Type B pancreatic cell (in vitro differentiated cells): ENCODE results near the gene DYNLT2. TPM values are rescaled to one million over a fixed set of nuclear protein-coding genes. Genes with fewer than 3 reads are reported as not detected.
A peak's percentile ranks its signal among the peaks of the same experiment; 100 is the strongest.

Experiments used
- DNase-seq: peaks from one replicate; pipeline ENCODE4 v3.0.0; 2021; ENCODE audit warnings: mixed read lengths; ENCODE audit not compliant: unreplicated experiment; ENCODE audit errors: extremely low spot score
- H3K27ac Mint-ChIP-seq: 2 replicates; pipeline ENCODE4 v1.8.0; 2021; ENCODE audit warnings: mild to moderate bottlenecking, mixed read lengths
- H3K27me3 Mint-ChIP-seq: 2 replicates; pipeline ENCODE4 v1.8.0; 2021; ENCODE audit warnings: mixed read lengths
- H3K36me3 Mint-ChIP-seq: 2 replicates; pipeline ENCODE4 v1.8.0; 2021; ENCODE audit warnings: mixed read lengths
- H3K4me1 Mint-ChIP-seq: one replicate; pipeline ENCODE4 v1.8.0; 2021; ENCODE audit warnings: mixed read lengths; ENCODE audit not compliant: unreplicated experiment
- H3K4me3 Mint-ChIP-seq: 2 replicates; pipeline ENCODE4 v1.8.0; 2021; ENCODE audit warnings: mild to moderate bottlenecking, mixed read lengths
- H3K9me3 Mint-ChIP-seq: 2 replicates; pipeline ENCODE4 v1.8.0; 2021; ENCODE audit warnings: mixed read lengths
- CTCF ChIP-seq: fragments of 200-600 bp; sonication (generic); conservative IDR thresholded peaks from 2 replicates; pipeline ENCODE4 v1.5.0; 2021; ENCODE audit warnings: antibody characterized with exemption, mild to moderate bottlenecking
- total RNA-seq: library from RNA; stranded (reverse); gene quantifications from 2 replicates; pipeline ENCODE4 v1.2.1, GENCODE V29; 2021; ENCODE audit warnings: low replicate concordance

DYNLT2 gene
- total RNA-seq, 1 donor from 2014 or later = 2.6 TPM

DNA sequence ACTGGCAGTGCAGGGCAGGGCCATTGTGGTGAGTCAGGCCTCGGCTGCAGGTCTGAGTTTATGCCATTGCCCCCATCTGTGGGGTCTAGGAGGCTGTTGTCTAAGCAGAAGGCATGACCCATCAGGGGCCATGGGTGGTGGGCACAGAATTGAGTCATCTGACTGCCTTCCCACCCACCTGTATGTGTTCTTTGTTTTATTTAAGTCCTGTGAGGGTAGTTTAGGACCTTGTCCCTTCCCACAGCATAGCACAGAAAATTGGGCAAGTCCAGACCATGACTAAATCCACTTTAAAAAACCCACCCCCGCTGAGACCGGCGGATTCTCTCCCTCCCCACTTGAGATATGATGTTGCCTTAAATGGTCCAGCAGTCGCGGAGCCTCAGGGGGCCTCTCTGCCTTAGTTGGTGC is 40.4 kb upstream of the DYNLT2 start:
- peak overlapping the region; percentile 44 for H3K27ac Mint-ChIP-seq
- peak; percentile 49 for DNase-seq
- H3K9me3 Mint-ChIP-seq = no peaks in the 10 kb centered on the region
- TF ChIP-seq CTCF = no peak
- H3K4me1 Mint-ChIP-seq = peaks cover 14% of the 10 kb centered on the region
- H3K27me3 Mint-ChIP-seq = peaks cover 5% of the 10 kb centered on the region
- H3K4me3 Mint-ChIP-seq = peak overlapping the region; percentile 90
- H3K36me3 Mint-ChIP-seq = no peaks in the 10 kb centered on the region

GRCh38 chr6:169789944-169790927 is 38.9 kb upstream of the DYNLT2 start:
- Mint-ChIP-seq H3K4me3 (peak overlapping the region; percentile 90), H3K27ac (peak overlapping the region; percentile 84)

DNA sequence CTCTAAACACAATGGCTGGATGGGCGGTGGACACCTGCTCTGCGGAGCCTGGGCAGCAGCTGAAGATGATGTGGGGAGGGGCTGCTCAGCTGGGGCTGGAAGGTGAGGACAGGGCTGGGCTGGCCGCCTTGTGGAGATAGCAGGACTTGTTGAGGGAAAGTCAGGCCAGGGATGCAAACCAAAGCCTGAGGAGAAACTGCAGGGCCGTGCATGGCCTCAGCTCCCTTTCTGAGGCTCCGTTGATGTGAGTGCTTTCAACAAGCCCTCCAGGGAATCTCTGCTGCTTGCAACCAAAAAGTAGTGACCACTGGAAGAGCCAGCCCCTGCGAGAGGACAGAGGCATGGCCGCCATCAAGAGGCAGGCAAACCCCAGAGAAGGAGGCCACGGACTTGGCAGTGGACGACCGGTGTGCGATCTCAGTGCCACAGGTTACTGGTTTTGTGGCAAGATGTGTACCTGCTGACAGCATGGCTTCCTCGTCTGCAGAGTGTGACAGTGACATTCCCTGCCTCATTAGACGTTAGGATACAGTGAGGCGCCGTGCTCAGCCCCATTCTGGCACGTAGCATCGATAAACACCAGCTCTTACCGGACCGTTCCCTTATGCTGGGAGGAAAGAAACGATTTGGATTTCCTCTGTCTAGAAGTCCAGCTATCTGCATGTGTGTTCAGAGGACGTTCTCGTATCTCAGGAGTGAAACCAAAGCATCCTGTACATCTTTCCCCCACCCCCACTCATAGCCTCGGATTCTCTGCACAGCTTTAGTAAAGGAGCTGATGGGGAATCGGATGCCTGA is 38.0 kb upstream of the DYNLT2 start:
- Mint-ChIP-seq H3K27ac (peak overlapping the region; percentile 84), H3K27me3 (peaks cover 5% of the 10 kb centered on the region), H3K36me3 (no peaks in the 10 kb centered on the region), H3K4me1 (peaks cover 14% of the 10 kb centered on the region), H3K9me3 (no peaks in the 10 kb centered on the region), H3K4me3 (peak overlapping the region; percentile 90)
- peak; percentile 13 for TF ChIP-seq CTCF
- DNase-seq = peak; percentile 58

More at GRCh38 chr6:169789944-169790927, 38.9 kb upstream of the DYNLT2 start:
- TF ChIP-seq CTCF = peak; percentile 98
- Mint-ChIP-seq H3K27me3 (peaks cover 5% of the 10 kb centered on the region), H3K9me3 (no peaks in the 10 kb centered on the region), H3K36me3 (no peaks in the 10 kb centered on the region), H3K4me1 (peaks cover 14% of the 10 kb centered on the region)
- peak; percentile 89 for DNase-seq

DNA sequence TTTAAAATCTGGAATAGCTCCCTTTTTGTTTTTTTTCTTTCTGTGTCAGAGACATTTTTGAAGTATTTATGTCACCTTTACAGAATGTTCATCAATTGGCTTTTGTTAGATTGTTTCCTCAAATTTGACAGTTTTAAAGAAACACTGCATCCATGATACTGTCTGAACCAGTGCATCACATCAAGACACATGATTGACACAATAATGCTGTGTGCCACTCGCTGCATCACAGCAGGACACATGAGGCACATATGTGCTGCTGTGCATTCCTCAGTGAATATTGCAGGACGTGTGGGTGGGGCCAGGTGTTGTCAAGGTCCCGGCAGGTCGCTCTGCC is 37.4 kb upstream of the DYNLT2 start:
- Mint-ChIP-seq H3K27ac (peak overlapping the region; percentile 43), H3K36me3 (peaks cover 3% of the 10 kb centered on the region), H3K27me3 (peaks cover 5% of the 10 kb centered on the region), H3K9me3 (no peaks in the 10 kb centered on the region), H3K4me3 (peak overlapping the region; percentile 55), H3K4me1 (peaks cover 14% of the 10 kb centered on the region)
- no peak for TF ChIP-seq CTCF
- DNase-seq = no peak

GRCh38 chr6:169787797-169788196 is 36.4 kb upstream of the DYNLT2 start:
- Mint-ChIP-seq H3K4me1 (peaks cover 14% of the 10 kb centered on the region), H3K27me3 (peaks cover 5% of the 10 kb centered on the region), H3K36me3 (peaks cover 8% of the 10 kb centered on the region), H3K4me3 (no peak overlapping the region), H3K9me3 (no peaks in the 10 kb centered on the region), H3K27ac (no peak overlapping the region)
- TF ChIP-seq CTCF = no peak
- DNase-seq = peak; percentile 42
